Measurements from ENCODE around the gene ARL3.

- TF ChIP-seq ZNF565 (CRISPR knock-in tag; conservative IDR thresholded peaks at IDR 0.05; ENCODE audit: low read depth) (no peak), ISL1 (CRISPR knock-in tag; IDR thresholded peaks at IDR 0.05) (no peak), ZFP30 (CRISPR knock-in tag; IDR thresholded peaks at IDR 0.05) (no peak), SNAI2 (CRISPR knock-in tag; IDR thresholded peaks at IDR 0.05) (no peak), ZFP3 (CRISPR knock-in tag; IDR thresholded peaks at IDR 0.05) (no peak), ARNTL (CRISPR knock-in tag; IDR thresholded peaks at IDR 0.05; ENCODE audit: borderline replicate concordance, low read depth) (no peak), ZNF8 (CRISPR knock-in tag; IDR thresholded peaks at IDR 0.05) (no peak), CREB5 (CRISPR knock-in tag; IDR thresholded peaks at IDR 0.05; ENCODE audit: low read depth) (no peak), CSDC2 (CRISPR knock-in tag; IDR thresholded peaks at IDR 0.05) (no peak), POU6F1 (CRISPR knock-in tag; IDR thresholded peaks at IDR 0.05; ENCODE audit: borderline replicate concordance, low read depth) (no peak)
Observed at GRCh38 chr10:102626026-102626685, 88.0 kb downstream of the ARL3 start.

All from SK-N-SH treated with all-trans-retinoic acid at 6 μM for 48 hours (cell line).